PC-3 (cell line): ENCODE measurements around the gene DLG2.

Source experiments
- CTCF ChIP-seq: fragments of 300-600 bp; sonication (generic); conservative IDR thresholded peaks from 2 replicates; pipeline ENCODE4 v1.5.1; 2017; ENCODE audit warnings: antibody characterized with exemption, low read depth, mild to moderate bottlenecking, low read length
- EZH2phosphoT487 ChIP-seq: fragments of 300-600 bp; sonication (generic); IDR thresholded peaks from 2 replicates; pipeline ENCODE4 v1.6.1; 2018; ENCODE audit warnings: mild to moderate bottlenecking, antibody characterized with exemption, low read length, borderline replicate concordance

DNA sequence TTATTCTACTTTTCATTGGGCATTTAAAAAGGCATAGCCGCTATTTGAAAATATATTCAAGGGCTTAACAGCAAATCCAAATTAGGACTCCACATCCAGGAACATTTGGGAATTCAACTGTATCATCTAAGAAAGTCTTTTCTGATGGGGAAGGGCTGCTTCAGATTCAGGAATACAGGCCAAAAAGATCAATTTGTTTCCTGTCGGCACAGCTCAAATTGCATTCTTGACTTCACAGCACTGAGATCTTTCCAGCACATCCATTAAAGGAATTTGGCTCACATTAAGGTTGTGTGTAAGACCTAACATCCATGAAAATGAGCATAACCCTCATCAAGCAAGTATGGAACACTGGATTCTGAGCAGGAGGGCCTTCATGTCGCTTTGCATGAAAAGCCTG is 1171.5 kb downstream of the DLG2 start:
- TF ChIP-seq CTCF: no peak
- no peak for TF ChIP-seq EZH2phosphoT487
